ENCODE results near the gene EPHA5. TPM values are rescaled to one million over a fixed set of nuclear protein-coding genes. Genes with fewer than 3 reads are reported as not detected.

Gene EPHA5
- polyA plus RNA-seq, 3 donors = not detected

- Mint-ChIP-seq H3K36me3 (no peaks in the 10 kb centered on the region), H3K27ac (no peak overlapping the region), H3K4me1 (no peaks in the 10 kb centered on the region), H3K9me3 (no peaks in the 10 kb centered on the region), H3K27me3 (ENCODE audit: low read depth in 3 of 3) (no peaks in the 10 kb centered on the region), H3K4me3 (no peak overlapping the region)
- intact Hi-C loops (cut with micrococcal nuclease) = no loop called here
- Histone ChIP-seq H3K9me3 (replicated peaks in 1 of 2; ENCODE audit: control insufficient read depth in 1 of 2, insufficient read depth in 1 of 2, low read length in 2 of 2) (no peaks in the 10 kb centered on the region), H3K36me3 (replicated peaks in 1 of 2; ENCODE audit: control insufficient read depth in 1 of 2, insufficient read depth in 2 of 2, low read length in 2 of 2) (no peaks in the 10 kb centered on the region), H3K4me2 (replicated peaks; ENCODE audit: extremely low read depth, low read length, poor library complexity, severe bottlenecking) (no peak overlapping the region), H3K4me1 (ENCODE audit: control insufficient read depth in 1 of 2, insufficient read depth in 2 of 2, low read length in 2 of 2) (no peaks in the 10 kb centered on the region), H3K79me2 (ENCODE audit: insufficient read depth, low read length) (no peaks in the 10 kb centered on the region), H3K27ac (ENCODE audit: low read depth in 1 of 2, low read length in 2 of 2) (no peak overlapping the region), H2AFZ (ENCODE audit: insufficient read depth, low read depth, low read length, poor library complexity, severe bottlenecking) (no peak overlapping the region), H3K27me3 (ENCODE audit: control insufficient read depth in 2 of 2, insufficient read depth in 2 of 2, low read length in 2 of 2) (no peaks in the 10 kb centered on the region), H3K4me3 (replicated peaks in 1 of 3; ENCODE audit: low read depth in 2 of 3, low read length in 3 of 3) (no peak overlapping the region), H4K20me1 (ENCODE audit: insufficient read depth, low read length) (no peaks in the 10 kb centered on the region), H3K9ac (ENCODE audit: insufficient read depth, low read length, poor library complexity, severe bottlenecking) (no peak overlapping the region)
- DNase-seq = no peak
- no peak for TF ChIP-seq CTCF (IDR thresholded peaks at IDR 0.05)
- WGBS (ENCODE audit: insufficient coverage) = 100% methylated on average over 2 of the region's 3 CpGs
These were observed 216.9 kb downstream of the EPHA5 start for GRCh38 chr4:65453398-65453797.

GRCh38 chr4:65450899-65451298 lies 219.4 kb downstream of the EPHA5 start:
- H3K4me1 ChIP-seq (ENCODE audit: control insufficient read depth in 1 of 2, insufficient read depth in 2 of 2, low read length in 2 of 2) = no peaks in the 10 kb centered on the region
- intact Hi-C loops (cut with micrococcal nuclease) = no loop called here

More at GRCh38 chr4:65450899-65451298, 219.4 kb downstream of the EPHA5 start:
- Histone ChIP-seq H4K20me1 (ENCODE audit: insufficient read depth, low read length) (no peaks in the 10 kb centered on the region), H3K79me2 (ENCODE audit: insufficient read depth, low read length) (no peaks in the 10 kb centered on the region), H2AFZ (ENCODE audit: insufficient read depth, low read depth, low read length, poor library complexity, severe bottlenecking) (no peak overlapping the region), H3K4me2 (replicated peaks; ENCODE audit: extremely low read depth, low read length, poor library complexity, severe bottlenecking) (no peak overlapping the region), H3K36me3 (replicated peaks in 1 of 2; ENCODE audit: control insufficient read depth in 1 of 2, insufficient read depth in 2 of 2, low read length in 2 of 2) (no peaks in the 10 kb centered on the region), H3K9ac (ENCODE audit: insufficient read depth, low read length, poor library complexity, severe bottlenecking) (no peak overlapping the region), H3K27me3 (ENCODE audit: control insufficient read depth in 2 of 2, insufficient read depth in 2 of 2, low read length in 2 of 2) (no peaks in the 10 kb centered on the region), H3K9me3 (replicated peaks in 1 of 2; ENCODE audit: control insufficient read depth in 1 of 2, insufficient read depth in 1 of 2, low read length in 2 of 2) (no peaks in the 10 kb centered on the region), H3K4me3 (replicated peaks in 1 of 3; ENCODE audit: low read depth in 2 of 3, low read length in 3 of 3) (no peak overlapping the region), H3K27ac (ENCODE audit: low read depth in 1 of 2, low read length in 2 of 2) (no peak overlapping the region)
- Mint-ChIP-seq H3K36me3 (no peaks in the 10 kb centered on the region), H3K4me3 (no peak overlapping the region), H3K4me1 (no peaks in the 10 kb centered on the region), H3K27ac (no peak overlapping the region), H3K9me3 (no peaks in the 10 kb centered on the region), H3K27me3 (ENCODE audit: low read depth in 3 of 3) (no peaks in the 10 kb centered on the region)
- 60% methylated on average over 1 of the region's 2 CpGs for WGBS (ENCODE audit: insufficient coverage)
- TF ChIP-seq CTCF (IDR thresholded peaks at IDR 0.05) = no peak
- DNase-seq = no peak
